Measurements from ENCODE around the gene MAN1B1.

The MAN1B1 gene

DNA sequence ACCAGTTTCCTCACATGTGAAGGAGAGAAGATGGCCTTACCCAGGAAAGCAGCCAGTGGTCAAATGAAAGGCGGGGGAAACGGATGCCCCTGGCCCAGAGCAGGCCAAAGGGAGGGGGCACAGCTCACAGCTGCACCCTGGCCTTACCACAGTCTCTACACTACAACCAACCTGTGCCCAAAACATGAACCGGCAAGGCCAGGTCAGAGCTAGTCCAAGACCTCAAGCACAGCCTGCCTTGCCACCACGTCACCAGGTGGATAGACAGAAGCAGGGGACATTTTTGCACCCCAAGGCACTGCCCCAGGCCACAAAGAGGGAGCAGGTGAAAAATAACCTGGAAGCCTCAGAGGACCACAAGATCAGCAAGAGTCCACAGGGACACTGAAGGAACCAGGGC is 56.7 kb downstream of the MAN1B1 start:
- peaks cover 49% of the 10 kb centered on the region for H3K27me3 ChIP-seq (ENCODE audit: control insufficient read depth, insufficient read depth, low read length)
- no peak overlapping the region for H3K4me2 ChIP-seq (ENCODE audit: low read length)
- no peak overlapping the region for H3K4me3 ChIP-seq (ENCODE audit: low read length)
- H3K9me3 ChIP-seq (replicated peaks; ENCODE audit: low read length), result no peaks in the 10 kb centered on the region
- H3K4me1 ChIP-seq (ENCODE audit: control insufficient read depth, insufficient read depth, low read length), result peaks cover 5% of the 10 kb centered on the region
- H3K9ac ChIP-seq (ENCODE audit: low read depth, low read length), result no peak overlapping the region
- H3K36me3 ChIP-seq (ENCODE audit: insufficient read depth, low read length), result no peaks in the 10 kb centered on the region

DNA sequence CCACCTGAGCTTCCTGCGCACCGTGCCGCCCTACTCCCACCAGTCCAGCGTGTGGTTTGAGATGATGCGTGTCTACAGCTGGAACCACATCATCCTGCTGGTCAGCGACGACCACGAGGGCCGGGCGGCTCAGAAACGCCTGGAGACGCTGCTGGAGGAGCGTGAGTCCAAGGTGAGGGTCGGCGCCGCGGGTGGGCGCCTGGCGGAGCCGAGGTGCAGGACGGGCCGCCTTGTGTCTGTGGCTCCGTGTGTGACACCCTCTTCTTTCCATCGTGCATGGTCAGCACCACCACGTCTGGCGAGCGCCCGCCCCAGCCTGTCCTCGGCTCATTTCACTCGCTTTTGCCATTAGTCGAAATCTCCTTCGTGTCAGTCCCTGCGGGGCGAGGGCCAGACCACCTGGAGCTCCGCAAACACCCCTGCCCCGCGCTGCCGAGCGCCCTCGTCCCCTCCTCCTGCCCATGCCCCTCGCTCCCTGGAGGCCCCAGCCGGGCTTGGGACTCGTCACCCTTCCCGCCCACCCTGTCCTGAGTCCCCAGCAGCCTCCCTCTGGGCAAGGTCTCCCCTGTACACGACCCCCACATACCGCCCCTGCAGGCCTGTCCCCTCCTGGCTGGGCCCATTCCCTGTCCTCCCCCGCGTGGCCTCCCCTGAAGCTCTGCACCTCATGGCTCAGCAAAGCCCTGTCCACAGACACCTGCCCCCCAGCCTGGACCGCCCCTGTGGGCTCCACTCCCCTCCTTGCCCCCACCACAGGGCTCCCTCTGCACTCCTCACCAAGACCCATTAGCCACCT is 59.1 kb downstream of the MAN1B1 start:
- H3K9me3 ChIP-seq (replicated peaks; ENCODE audit: low read length), result no peaks in the 10 kb centered on the region
- no peak overlapping the region for H3K4me2 ChIP-seq (ENCODE audit: low read length)
- peaks cover 28% of the 10 kb centered on the region for H3K27me3 ChIP-seq (ENCODE audit: control insufficient read depth, insufficient read depth, low read length)
- H3K36me3 ChIP-seq (ENCODE audit: insufficient read depth, low read length), result no peaks in the 10 kb centered on the region
- H3K4me3 ChIP-seq (ENCODE audit: low read length), result no peak overlapping the region
- no peaks in the 10 kb centered on the region for H3K4me1 ChIP-seq (ENCODE audit: control insufficient read depth, insufficient read depth, low read length)
- H3K9ac ChIP-seq (ENCODE audit: low read depth, low read length), result no peak overlapping the region

DNA sequence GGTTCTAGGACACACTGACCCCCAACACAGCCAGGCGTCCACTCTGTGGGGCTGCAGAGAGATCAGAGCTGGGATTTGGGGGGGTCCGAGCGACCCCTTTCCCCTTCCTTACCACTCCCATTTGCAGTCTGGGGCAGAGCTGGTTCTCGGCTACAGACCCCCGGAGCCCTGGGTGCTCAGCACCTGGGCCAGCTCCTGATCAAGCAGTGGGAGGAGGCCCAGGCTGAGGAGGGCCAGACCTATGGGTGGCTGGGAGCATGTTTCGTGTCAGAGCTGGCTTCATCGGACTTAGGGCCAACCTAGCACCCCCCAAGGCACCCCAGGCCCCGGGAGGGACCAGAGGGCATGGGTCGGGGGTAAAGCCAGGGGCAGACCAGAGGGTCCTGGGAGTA is 59.7 kb downstream of the MAN1B1 start:
- no peak overlapping the region for H3K4me2 ChIP-seq (ENCODE audit: low read length)
- H3K27me3 ChIP-seq (ENCODE audit: control insufficient read depth, insufficient read depth, low read length), result peaks cover 22% of the 10 kb centered on the region
- H3K4me1 ChIP-seq (ENCODE audit: control insufficient read depth, insufficient read depth, low read length), result no peaks in the 10 kb centered on the region
- no peak overlapping the region for H3K9ac ChIP-seq (ENCODE audit: low read depth, low read length)
- H3K36me3 ChIP-seq (ENCODE audit: insufficient read depth, low read length), result no peaks in the 10 kb centered on the region
- no peaks in the 10 kb centered on the region for H3K9me3 ChIP-seq (replicated peaks; ENCODE audit: low read length)
- H3K4me3 ChIP-seq (ENCODE audit: low read length), result no peak overlapping the region

DNA sequence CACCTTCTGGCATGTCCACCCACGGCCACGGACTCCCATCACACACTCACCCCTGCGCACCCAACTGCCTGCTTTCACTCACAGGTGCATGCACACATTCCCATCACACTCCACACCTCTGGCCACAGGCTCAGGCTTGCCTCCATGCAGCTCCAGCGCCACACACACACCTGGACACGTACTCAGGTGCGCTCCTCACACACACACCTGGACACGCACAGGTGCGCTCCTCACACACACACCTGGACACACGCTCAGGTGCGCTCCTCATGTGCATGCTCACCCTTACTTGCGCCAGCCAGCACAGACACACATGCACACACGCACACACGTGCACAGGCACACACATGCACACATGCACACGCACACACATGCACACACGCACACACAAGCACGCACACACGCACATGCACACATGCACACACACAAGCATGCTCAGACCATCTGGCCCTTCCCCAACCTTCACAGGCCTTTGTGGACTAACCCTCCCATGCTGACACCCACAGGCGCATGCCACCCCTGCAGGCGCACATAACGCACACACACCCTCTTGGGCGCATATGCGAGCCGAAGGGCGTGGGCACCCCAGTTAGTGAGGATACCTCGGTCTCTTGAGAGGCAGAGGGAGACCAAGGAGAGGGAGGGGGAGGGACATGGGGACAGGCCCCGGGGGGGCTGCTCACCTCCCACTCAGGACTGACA is 60.5 kb downstream of the MAN1B1 start:
- H3K9me3 ChIP-seq (replicated peaks; ENCODE audit: low read length), result no peaks in the 10 kb centered on the region
- peaks cover 14% of the 10 kb centered on the region for H3K27me3 ChIP-seq (ENCODE audit: control insufficient read depth, insufficient read depth, low read length)
- H3K4me1 ChIP-seq (ENCODE audit: control insufficient read depth, insufficient read depth, low read length), result no peaks in the 10 kb centered on the region
- no peak overlapping the region for H3K4me2 ChIP-seq (ENCODE audit: low read length)
- H3K9ac ChIP-seq (ENCODE audit: low read depth, low read length), result no peak overlapping the region
- no peak overlapping the region for H3K4me3 ChIP-seq (ENCODE audit: low read length)
- H3K36me3 ChIP-seq (ENCODE audit: insufficient read depth, low read length), result no peaks in the 10 kb centered on the region

DNA sequence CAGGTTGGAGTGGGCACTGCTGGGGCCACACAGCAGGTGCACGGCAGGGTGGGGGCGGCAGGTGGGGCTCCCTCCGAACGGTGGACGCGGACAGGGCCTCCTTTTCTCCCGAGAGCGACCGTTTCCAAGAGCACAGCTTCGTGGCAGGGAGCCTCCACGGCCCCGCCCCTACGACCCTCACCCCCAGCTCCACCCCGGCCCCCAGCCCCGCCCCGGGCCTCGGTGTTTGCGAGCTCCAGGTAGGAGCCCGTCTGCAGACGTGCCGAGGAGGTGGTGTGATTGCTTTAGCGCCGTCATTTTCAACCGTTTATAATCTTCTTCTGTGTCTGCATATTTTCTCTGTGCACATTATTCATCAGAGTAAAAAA is 61.0 kb downstream of the MAN1B1 start:
- Histone ChIP-seq H3K36me3 (ENCODE audit: insufficient read depth, low read length) (no peaks in the 10 kb centered on the region), H3K9ac (ENCODE audit: low read depth, low read length) (no peak overlapping the region), H3K9me3 (replicated peaks; ENCODE audit: low read length) (no peaks in the 10 kb centered on the region), H3K4me3 (ENCODE audit: low read length) (no peak overlapping the region), H3K27me3 (ENCODE audit: control insufficient read depth, insufficient read depth, low read length) (peaks cover 9% of the 10 kb centered on the region), H3K4me2 (ENCODE audit: low read length) (no peak overlapping the region), H3K4me1 (ENCODE audit: control insufficient read depth, insufficient read depth, low read length) (no peaks in the 10 kb centered on the region)

DNA sequence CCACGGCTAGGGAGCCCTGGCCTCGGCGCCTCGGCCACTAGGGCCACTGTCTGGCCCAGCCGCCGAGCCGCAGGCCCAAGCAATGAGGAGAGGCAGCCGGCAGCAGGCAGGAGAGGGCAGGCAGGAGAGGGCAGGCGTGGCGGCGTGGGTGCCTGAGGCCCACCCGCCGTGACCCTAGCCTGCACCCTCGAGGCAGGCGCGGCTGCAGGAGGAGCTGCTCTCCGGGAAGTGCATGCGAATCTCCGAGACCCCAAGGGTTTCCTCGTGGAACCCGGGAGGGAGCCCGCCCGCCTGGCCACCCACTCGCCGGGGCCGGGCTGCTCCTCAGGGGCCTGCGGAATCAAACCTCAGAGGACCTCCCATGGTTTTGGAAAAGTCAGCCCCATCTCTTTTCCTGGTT is 61.5 kb downstream of the MAN1B1 start:
- H3K27me3 ChIP-seq (ENCODE audit: control insufficient read depth, insufficient read depth, low read length), result peaks cover 5% of the 10 kb centered on the region
- H3K9ac ChIP-seq (ENCODE audit: low read depth, low read length), result no peak overlapping the region
- H3K4me3 ChIP-seq (ENCODE audit: low read length), result no peak overlapping the region
- H3K9me3 ChIP-seq (replicated peaks; ENCODE audit: low read length), result no peaks in the 10 kb centered on the region
- no peak overlapping the region for H3K4me2 ChIP-seq (ENCODE audit: low read length)
- no peaks in the 10 kb centered on the region for H3K4me1 ChIP-seq (ENCODE audit: control insufficient read depth, insufficient read depth, low read length)
- no peaks in the 10 kb centered on the region for H3K36me3 ChIP-seq (ENCODE audit: insufficient read depth, low read length)

DNA sequence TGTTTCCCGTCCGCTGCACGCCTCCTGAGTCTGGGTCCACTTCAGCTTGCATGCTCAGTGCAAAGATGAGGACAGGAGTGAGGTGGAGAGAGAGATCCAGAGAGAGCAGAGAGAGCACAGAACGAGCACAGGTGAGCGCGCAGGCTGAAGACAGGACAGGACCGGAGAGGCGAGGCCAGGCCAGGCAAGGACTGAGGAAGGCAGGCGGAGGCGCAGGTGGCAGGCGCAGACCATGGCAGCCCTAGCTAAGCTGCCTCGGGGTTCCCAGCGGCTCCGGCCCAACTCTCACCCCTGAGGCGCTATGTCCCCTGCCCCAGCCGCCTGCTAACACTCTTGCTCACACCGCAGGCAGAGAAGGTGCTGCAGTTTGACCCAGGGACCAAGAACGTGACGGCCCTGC is 61.9 kb downstream of the MAN1B1 start:
- H3K9me3 ChIP-seq (replicated peaks; ENCODE audit: low read length), result no peaks in the 10 kb centered on the region
- H3K4me3 ChIP-seq (ENCODE audit: low read length), result no peak overlapping the region
- H3K36me3 ChIP-seq (ENCODE audit: insufficient read depth, low read length), result no peaks in the 10 kb centered on the region
- H3K27me3 ChIP-seq (ENCODE audit: control insufficient read depth, insufficient read depth, low read length), result peaks cover 3% of the 10 kb centered on the region
- H3K4me1 ChIP-seq (ENCODE audit: control insufficient read depth, insufficient read depth, low read length), result no peaks in the 10 kb centered on the region
- H3K9ac ChIP-seq (ENCODE audit: low read depth, low read length), result no peak overlapping the region
- H3K4me2 ChIP-seq (ENCODE audit: low read length), result no peak overlapping the region

DNA sequence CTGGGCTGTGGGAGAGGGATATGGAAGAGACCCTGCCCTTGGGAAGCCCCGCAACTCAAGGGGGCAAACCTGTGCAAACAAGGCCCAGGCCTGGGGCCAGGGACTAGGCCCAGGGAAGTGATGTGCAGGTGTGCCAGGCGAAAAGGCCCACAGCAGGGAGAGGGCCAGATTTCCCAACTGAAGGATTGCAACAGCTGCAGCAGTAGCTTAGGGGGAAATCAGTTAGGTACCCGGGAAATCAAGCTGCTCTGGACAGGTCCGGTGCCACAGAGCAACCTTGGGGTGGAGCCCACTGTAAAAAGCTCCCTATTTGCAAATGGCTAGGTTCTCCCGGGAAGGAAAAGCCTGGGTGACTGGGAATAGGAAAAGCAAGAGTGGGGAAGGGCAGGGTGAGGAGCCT is 62.6 kb downstream of the MAN1B1 start:
- Histone ChIP-seq H3K4me2 (ENCODE audit: low read length) (no peak overlapping the region), H3K36me3 (ENCODE audit: insufficient read depth, low read length) (no peaks in the 10 kb centered on the region), H3K9ac (ENCODE audit: low read depth, low read length) (no peak overlapping the region), H3K4me1 (ENCODE audit: control insufficient read depth, insufficient read depth, low read length) (no peaks in the 10 kb centered on the region), H3K4me3 (ENCODE audit: low read length) (no peak overlapping the region), H3K27me3 (ENCODE audit: control insufficient read depth, insufficient read depth, low read length) (peaks cover 3% of the 10 kb centered on the region), H3K9me3 (replicated peaks; ENCODE audit: low read length) (no peaks in the 10 kb centered on the region)

DNA sequence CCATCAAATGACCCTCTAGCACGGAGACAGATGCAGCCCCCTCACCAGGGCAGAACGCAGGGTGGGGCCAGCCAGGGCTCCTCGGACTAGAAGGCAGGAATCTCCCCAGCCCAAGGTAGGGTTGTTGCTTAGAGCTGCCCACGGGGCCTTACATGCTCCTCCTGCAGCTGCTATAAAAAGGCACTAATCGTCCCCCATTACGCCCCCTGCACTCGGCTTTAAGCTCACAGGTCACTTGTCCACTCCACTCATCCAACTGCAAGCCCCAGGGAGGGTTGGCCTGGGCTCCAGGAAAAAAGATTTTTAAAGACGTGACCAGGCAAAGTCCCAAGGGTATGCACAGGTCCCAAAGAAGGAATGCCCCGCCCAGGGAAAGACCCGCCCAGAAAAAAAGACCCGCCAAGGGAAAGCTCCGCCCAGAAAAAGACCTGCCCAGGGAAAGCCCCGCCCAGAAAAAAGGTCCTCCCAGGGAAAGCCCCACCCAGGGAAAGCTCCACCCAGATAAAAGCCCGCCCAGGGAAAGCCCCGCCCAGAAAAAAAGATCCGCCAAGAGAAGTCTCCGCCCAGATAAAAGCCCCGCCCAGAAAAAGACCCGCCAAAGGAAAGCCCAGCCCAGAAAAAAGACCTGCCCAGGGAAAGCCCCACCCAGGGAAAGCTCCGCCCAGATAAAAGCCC is 63.3 kb downstream of the MAN1B1 start:
- Histone ChIP-seq H3K9me3 (replicated peaks; ENCODE audit: low read length) (no peaks in the 10 kb centered on the region), H3K4me1 (ENCODE audit: control insufficient read depth, insufficient read depth, low read length) (no peaks in the 10 kb centered on the region), H3K4me2 (ENCODE audit: low read length) (no peak overlapping the region), H3K36me3 (ENCODE audit: insufficient read depth, low read length) (no peaks in the 10 kb centered on the region), H3K9ac (ENCODE audit: low read depth, low read length) (no peak overlapping the region), H3K4me3 (ENCODE audit: low read length) (no peak overlapping the region), H3K27me3 (ENCODE audit: control insufficient read depth, insufficient read depth, low read length) (peaks cover 3% of the 10 kb centered on the region)

DNA sequence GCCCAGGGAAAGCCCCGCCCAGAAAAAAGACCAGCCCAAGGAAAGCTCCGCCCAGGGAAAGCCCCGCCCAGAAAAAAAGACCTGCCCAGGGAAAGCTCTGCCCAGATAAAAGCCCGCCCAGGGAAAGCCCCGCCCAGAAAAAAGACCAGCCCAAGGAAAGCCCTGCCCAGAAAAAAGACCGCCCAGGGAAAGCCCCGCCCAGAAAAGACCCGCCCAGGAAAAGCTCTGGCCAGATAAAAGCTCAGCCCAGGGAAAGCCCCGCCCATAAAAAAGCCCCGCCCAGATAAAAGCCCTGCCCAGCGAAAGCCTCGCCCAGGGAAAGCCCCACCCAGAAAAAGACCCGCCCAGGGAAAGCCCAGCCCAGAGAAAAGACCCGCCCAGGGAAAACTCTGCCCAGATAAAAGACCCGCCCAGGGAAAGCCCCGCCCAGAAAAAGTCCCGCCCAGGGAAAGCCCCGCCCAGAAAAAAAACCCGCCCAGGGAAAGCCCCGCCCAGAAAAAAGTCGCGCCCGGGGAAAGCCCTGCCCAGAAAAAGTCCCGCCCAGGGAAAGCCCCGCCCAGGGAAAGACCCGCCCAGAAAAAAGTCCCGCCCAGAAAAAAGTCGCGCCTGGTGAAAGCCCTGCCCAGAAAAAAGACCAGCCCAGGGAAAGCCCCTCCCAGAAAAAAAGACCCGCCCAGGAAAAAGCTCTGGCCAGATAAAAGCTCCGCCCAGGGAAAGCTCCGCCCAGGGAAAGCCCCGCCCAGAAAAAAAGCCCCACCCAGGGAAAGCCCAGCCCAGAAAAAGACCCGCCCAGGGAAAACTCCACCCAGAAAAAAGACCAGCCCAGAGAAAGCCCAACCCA is 64.1 kb downstream of the MAN1B1 start:
- H3K4me1 ChIP-seq (ENCODE audit: control insufficient read depth, insufficient read depth, low read length), result no peaks in the 10 kb centered on the region
- H3K4me2 ChIP-seq (ENCODE audit: low read length), result no peak overlapping the region
- no peak overlapping the region for H3K9ac ChIP-seq (ENCODE audit: low read depth, low read length)
- peaks cover 10% of the 10 kb centered on the region for H3K27me3 ChIP-seq (ENCODE audit: control insufficient read depth, insufficient read depth, low read length)
- no peaks in the 10 kb centered on the region for H3K9me3 ChIP-seq (replicated peaks; ENCODE audit: low read length)
- no peak overlapping the region for H3K4me3 ChIP-seq (ENCODE audit: low read length)
- no peaks in the 10 kb centered on the region for H3K36me3 ChIP-seq (ENCODE audit: insufficient read depth, low read length)

DNA sequence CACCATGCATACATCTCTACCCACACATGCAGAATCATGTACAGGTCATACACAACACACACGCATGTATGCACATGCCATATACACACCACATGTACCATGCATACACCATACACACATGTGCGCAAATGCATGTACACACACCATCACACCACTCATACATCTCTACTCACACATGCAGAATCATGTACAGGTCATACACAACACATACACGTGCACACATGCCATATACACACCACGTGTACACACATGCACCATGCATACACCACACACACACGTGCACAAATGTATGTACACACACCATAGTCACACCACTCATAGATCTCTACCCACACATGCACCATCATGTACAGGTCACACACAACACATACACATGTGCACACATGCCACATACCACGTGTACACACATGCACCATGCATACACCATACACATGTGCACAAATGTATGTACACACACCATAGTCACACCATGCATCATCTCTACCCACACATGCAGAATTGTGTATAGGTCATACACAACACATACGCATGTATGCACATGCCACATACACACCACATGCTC is 66.1 kb downstream of the MAN1B1 start:
- no peak overlapping the region for H3K4me3 ChIP-seq (ENCODE audit: low read length)
- H3K4me2 ChIP-seq (ENCODE audit: low read length), result no peak overlapping the region
- H3K36me3 ChIP-seq (ENCODE audit: insufficient read depth, low read length), result no peaks in the 10 kb centered on the region
- H3K4me1 ChIP-seq (ENCODE audit: control insufficient read depth, insufficient read depth, low read length), result peaks cover 4% of the 10 kb centered on the region
- no peaks in the 10 kb centered on the region for H3K9me3 ChIP-seq (replicated peaks; ENCODE audit: low read length)
- no peak overlapping the region for H3K9ac ChIP-seq (ENCODE audit: low read depth, low read length)
- H3K27me3 ChIP-seq (ENCODE audit: control insufficient read depth, insufficient read depth, low read length), result peaks cover 27% of the 10 kb centered on the region
